Measurements from ENCODE around the gene DCC. TPM values are rescaled to one million over a fixed set of nuclear protein-coding genes. Genes with fewer than 3 reads are reported as not detected.

Gene DCC
- total and polyA plus RNA-seq, 5 donors: 0.02 to 0.28 (median 0.17) TPM; not detected in 2

DNA sequence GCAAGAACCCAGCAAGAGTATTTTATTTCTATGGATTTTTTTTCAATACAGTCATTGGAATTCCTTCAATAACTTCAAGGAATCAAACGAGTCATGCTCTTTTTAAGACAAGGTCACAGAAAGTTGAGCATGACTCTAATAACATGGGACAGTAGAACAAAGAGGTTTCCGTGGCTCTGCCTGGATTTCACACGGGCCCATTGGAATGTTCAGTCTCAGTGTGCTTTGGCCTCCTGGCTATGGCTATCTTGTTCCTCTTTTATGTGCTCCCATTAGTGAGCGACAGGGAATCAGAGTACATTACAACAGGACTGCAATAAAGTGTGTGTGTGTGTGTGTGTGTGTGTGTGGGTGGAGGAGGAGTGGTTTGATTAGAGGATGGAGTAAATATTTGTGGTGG is 312.4 kb downstream of the DCC start:
- Histone ChIP-seq H3K4me1 (ENCODE audit: control insufficient read depth, insufficient read depth, low read length) (no peaks in the 10 kb centered on the region), H3K4me3 (ENCODE audit: low read length) (no peak overlapping the region), H3K27me3 (ENCODE audit: control insufficient read depth, insufficient read depth) (no peaks in the 10 kb centered on the region), H3K27ac (ENCODE audit: low read length) (no peak overlapping the region), H3K9me3 (ENCODE audit: control insufficient read depth, low read length) (no peaks in the 10 kb centered on the region)
- no peak for ATAC-seq
- 44% methylated on average over 4 of the region's 4 CpGs for WGBS
- intact Hi-C loops (cut with DNase I): no loop called here
- no peak for DNase-seq

DNA sequence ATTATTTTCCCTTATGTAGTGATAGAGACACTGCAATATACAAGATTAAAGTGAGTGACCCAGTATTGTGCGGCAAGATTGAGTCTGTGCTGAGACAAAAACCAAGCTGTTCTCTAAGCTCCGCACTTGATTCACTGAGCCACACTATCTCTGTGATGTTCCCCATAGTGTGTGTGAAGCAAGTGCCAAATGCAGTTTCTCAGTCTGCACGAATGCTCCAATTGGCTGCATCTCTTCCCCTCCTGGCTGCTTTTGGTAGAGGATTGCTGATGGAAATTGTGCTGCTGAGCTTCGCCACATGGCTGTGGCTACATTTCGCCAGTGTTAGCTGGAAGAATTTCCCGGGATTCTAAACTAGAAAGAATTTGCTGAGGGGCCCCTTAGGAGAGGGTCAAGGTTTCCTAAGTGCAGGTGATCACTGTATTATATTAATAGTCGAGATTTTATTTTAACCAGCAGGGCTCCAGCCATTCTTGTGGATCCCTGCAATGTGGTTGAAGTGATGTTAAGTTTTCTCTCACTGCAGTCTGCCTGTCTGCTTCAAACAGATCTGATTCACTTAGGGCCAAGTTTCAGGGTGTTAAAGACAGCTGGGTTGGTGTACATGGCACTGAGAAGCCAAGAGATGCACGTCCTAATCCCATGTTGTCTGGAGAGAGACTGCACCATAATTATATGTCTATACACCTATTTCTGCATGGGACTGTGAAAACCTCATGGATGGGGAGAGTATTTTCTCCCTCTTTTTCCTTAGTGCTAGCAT is 317.2 kb downstream of the DCC start:
- ATAC-seq (no peak), DNase-seq (no peak)
- WGBS: 51% methylated on average over 8 of the region's 8 CpGs
- no peaks in the 10 kb centered on the region for H3K27me3 ChIP-seq (ENCODE audit: control insufficient read depth, insufficient read depth)
- no peaks in the 10 kb centered on the region for H3K9me3 ChIP-seq (ENCODE audit: control insufficient read depth, low read length)
- H3K4me1 ChIP-seq (ENCODE audit: control insufficient read depth, insufficient read depth, low read length): no peaks in the 10 kb centered on the region
- no peak overlapping the region for H3K27ac ChIP-seq (ENCODE audit: low read length)
- no peak overlapping the region for H3K4me3 ChIP-seq (ENCODE audit: low read length)
- intact Hi-C loops (cut with DNase I): no loop called here

DNA sequence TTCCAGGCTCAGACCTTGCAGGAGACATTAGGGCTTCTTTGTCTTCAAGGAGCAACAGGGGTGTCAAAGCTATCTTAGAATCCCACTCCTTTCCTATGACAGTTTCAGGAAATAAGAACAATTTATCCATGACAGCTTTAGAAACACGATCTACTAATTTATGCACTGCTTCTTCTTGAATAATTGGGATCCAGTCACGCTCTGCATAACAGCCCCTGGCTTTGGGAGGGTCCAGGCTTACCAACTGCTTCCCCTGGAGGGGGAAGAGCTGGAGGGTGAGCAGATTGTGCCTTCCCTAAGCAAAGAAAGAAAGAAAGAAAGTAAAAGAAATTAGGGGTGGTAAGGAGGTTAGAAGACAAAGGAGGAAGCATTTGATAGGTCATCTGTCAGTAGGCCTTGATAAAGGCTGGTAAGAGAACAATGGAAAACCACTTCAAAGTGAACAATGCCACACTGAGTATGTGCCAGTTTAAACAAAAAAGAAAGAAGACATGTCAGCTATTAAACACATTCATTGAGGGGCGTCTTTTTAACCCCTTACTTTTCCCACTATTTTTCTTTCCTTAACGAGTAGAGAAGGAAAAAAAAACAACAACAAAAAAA is 327.6 kb downstream of the DCC start:
- intact Hi-C loops (cut with DNase I): no loop called here
- 57% methylated on average over 4 of the region's 4 CpGs for WGBS
- Histone ChIP-seq H3K27ac (ENCODE audit: low read length) (no peak overlapping the region), H3K27me3 (ENCODE audit: control insufficient read depth, insufficient read depth) (no peaks in the 10 kb centered on the region), H3K9me3 (ENCODE audit: control insufficient read depth, low read length) (no peaks in the 10 kb centered on the region), H3K4me1 (ENCODE audit: control insufficient read depth, insufficient read depth, low read length) (no peaks in the 10 kb centered on the region), H3K4me3 (ENCODE audit: low read length) (peak overlapping the region; percentile 10)
- ATAC-seq (no peak), DNase-seq (no peak)

DNA sequence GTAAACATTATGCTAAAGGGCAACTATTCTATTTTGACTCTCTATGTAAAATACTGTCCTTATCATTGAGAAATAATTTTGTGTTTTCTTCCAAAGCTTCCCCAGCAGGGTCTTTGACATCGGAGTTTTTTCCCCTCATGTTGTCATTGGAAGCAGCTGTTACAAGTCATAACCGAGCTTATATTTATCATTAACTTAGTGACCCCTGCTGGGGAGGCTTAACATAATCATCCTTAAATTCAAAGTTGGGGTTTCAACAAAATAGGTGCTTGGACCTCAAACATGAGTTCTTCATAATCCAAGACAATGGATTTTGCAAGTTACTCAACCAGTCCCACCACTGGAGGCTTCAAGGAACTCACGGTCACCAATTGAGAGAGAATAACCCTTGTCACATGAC is 330.9 kb downstream of the DCC start:
- H3K4me1 ChIP-seq (ENCODE audit: control insufficient read depth, insufficient read depth, low read length): no peaks in the 10 kb centered on the region
- ATAC-seq: no peak
- intact Hi-C loops (cut with DNase I): no loop called here
- H3K27me3 ChIP-seq (ENCODE audit: control insufficient read depth, insufficient read depth): no peaks in the 10 kb centered on the region
- no peaks in the 10 kb centered on the region for H3K9me3 ChIP-seq (ENCODE audit: control insufficient read depth, low read length)
- DNase-seq: no peak
- 9% methylated on average over 3 of the region's 3 CpGs for WGBS
- H3K4me3 ChIP-seq (ENCODE audit: low read length): no peak overlapping the region
- no peak overlapping the region for H3K27ac ChIP-seq (ENCODE audit: low read length)

DNA sequence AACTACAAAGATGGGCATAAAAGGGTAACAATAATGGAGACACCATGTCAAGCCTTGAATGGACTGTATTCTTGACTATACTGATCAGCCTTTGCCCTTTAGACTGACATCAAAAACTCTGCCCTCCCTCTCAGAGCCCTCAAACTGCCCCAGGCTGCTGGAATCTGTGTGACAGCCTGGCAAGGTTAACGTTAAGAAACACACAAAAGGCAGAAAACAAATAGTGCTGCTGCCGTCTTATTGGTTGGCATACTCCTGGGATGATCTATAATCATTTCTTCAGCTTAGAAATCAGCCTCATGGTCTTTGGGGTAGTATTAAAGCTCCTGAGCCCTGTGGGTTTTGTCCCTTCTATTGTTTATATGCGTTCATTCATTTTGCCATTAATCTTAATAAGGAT is 338.0 kb downstream of the DCC start:
- Histone ChIP-seq H3K27ac (ENCODE audit: low read length) (no peak overlapping the region), H3K27me3 (ENCODE audit: control insufficient read depth, insufficient read depth) (no peaks in the 10 kb centered on the region), H3K9me3 (ENCODE audit: control insufficient read depth, low read length) (no peaks in the 10 kb centered on the region), H3K4me1 (ENCODE audit: control insufficient read depth, insufficient read depth, low read length) (no peaks in the 10 kb centered on the region), H3K4me3 (ENCODE audit: low read length) (no peak overlapping the region)
- no peak for DNase-seq
- ATAC-seq: no peak
- intact Hi-C loops (cut with DNase I): no loop called here
- WGBS: 64% methylated on average over 3 of the region's 3 CpGs

DNA sequence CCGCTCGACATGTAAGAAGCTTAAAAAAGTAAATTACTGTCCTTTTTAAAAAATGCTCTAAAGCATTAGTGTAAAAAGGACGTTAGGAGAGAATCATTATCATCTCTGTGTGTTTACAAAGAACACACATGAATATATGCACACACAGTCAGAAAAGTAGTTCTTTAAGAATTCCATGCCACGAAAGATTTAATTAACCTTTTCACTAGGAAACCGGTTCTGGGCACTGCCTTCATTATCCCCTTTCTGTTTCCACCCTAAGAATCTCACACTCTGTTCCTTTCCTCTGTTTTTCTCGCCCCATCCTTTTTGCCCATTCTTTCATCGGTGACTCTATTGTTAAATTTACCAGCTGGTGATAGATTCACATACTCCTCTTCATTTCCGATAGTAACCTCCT is 338.6 kb downstream of the DCC start:
- no peaks in the 10 kb centered on the region for H3K27me3 ChIP-seq (ENCODE audit: control insufficient read depth, insufficient read depth)
- ATAC-seq (no peak), DNase-seq (no peak)
- H3K9me3 ChIP-seq (ENCODE audit: control insufficient read depth, low read length): no peaks in the 10 kb centered on the region
- intact Hi-C loops (cut with DNase I): no loop called here
- H3K4me3 ChIP-seq (ENCODE audit: low read length): no peak overlapping the region
- WGBS: 74% methylated on average over 8 of the region's 8 CpGs
- no peaks in the 10 kb centered on the region for H3K4me1 ChIP-seq (ENCODE audit: control insufficient read depth, insufficient read depth, low read length)
- no peak overlapping the region for H3K27ac ChIP-seq (ENCODE audit: low read length)

DNA sequence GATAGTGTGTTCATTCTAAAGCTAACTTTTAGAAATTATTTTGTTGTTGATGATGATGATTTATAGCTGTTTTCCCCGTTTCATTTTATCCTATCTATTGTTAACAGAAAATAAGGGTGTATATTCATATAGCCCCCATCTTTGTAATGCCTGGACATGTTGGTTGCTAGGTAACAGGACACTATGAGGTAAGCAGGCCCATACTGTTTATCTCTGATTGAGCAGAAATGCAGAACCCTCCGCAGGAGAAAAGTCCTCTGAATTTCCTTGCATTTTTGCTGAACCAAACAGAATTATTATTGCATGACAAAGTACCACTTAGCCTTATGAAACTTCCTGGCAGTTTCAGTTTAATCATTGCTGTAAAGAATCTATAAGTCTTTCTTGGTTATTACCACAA is 339.4 kb downstream of the DCC start:
- Histone ChIP-seq H3K9me3 (ENCODE audit: control insufficient read depth, low read length) (no peaks in the 10 kb centered on the region), H3K4me1 (ENCODE audit: control insufficient read depth, insufficient read depth, low read length) (no peaks in the 10 kb centered on the region), H3K27ac (ENCODE audit: low read length) (no peak overlapping the region), H3K27me3 (ENCODE audit: control insufficient read depth, insufficient read depth) (no peaks in the 10 kb centered on the region), H3K4me3 (ENCODE audit: low read length) (no peak overlapping the region)
- intact Hi-C loops (cut with DNase I): no loop called here
- WGBS: 26% methylated on average over 2 of the region's 2 CpGs
- no peak for DNase-seq
- ATAC-seq: no peak

DNA sequence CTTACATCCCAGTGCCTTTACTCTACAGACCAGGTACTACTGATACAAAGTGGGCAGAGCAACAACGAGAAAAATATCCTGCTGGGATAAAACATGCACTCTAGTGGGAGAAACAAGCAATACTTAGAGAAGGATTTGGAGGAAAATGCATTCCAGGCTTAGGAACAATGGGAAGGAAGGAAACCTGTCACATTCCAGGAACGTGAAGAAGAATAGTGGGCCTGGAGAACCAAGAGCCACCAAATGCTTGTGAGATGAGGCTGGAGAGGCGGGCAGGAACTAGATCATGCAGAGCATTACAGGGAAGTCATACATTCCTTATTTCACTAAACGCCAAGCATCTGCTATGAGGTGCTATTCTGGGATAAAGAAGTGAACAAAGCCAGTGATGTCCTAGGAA is 342.3 kb downstream of the DCC start:
- no peak overlapping the region for H3K27ac ChIP-seq (ENCODE audit: low read length)
- intact Hi-C loops (cut with DNase I): no loop called here
- no peak for ATAC-seq
- no peak for DNase-seq
- no peaks in the 10 kb centered on the region for H3K9me3 ChIP-seq (ENCODE audit: control insufficient read depth, low read length)
- no peaks in the 10 kb centered on the region for H3K27me3 ChIP-seq (ENCODE audit: control insufficient read depth, insufficient read depth)
- H3K4me3 ChIP-seq (ENCODE audit: low read length): no peak overlapping the region
- H3K4me1 ChIP-seq (ENCODE audit: control insufficient read depth, insufficient read depth, low read length): no peaks in the 10 kb centered on the region
- 50% methylated on average over 4 of the region's 4 CpGs for WGBS

DNA sequence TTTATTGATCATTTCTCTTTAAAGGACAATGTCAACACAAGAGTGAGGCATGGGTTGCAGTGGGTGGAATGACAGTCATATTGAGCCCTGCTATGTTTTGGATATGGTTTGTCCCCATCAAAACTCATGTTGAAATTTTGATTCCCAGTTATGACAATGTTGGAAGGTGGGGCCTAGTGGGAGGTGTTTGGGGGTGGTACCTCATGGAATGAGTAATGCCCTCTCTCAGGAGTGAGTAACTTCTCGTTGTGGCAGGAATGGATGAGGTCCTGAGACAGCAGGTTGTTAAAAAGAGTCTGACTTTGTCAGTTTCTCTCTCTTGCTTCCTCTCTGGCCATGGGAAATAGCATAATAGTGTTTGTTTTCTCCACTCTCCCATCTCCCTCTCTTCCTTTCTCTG is 345.3 kb downstream of the DCC start:
- Histone ChIP-seq H3K9me3 (ENCODE audit: control insufficient read depth, low read length) (no peaks in the 10 kb centered on the region), H3K27me3 (ENCODE audit: control insufficient read depth, insufficient read depth) (no peaks in the 10 kb centered on the region), H3K4me3 (ENCODE audit: low read length) (no peak overlapping the region), H3K27ac (ENCODE audit: low read length) (no peak overlapping the region), H3K4me1 (ENCODE audit: control insufficient read depth, insufficient read depth, low read length) (no peaks in the 10 kb centered on the region)
- WGBS: 73% methylated on average over 1 of the region's 1 CpG
- no peak for DNase-seq
- ATAC-seq: no peak
- intact Hi-C loops (cut with DNase I): no loop called here

DNA sequence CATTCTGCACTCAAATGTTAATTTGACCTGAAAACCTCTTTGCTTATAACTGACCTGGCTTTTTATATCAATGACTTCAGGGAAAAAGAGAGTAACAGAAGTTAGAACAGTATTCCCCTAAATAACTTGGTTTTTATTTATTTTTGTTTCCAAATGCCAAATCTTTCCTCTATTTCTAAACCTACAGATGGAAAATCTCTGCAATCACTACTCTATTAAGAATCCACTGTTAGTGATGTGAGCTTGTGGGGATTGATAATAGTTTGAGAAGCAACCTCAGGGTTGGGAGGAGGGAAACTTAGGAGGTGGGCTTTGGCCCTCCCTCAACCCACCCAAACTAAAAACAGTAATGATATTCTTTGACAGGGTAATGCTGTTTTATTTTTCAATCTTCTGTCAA is 351.8 kb downstream of the DCC start:
- ATAC-seq: no peak
- Histone ChIP-seq H3K27ac (ENCODE audit: low read length) (no peak overlapping the region), H3K4me3 (ENCODE audit: low read length) (no peak overlapping the region), H3K27me3 (ENCODE audit: control insufficient read depth, insufficient read depth) (no peaks in the 10 kb centered on the region), H3K4me1 (ENCODE audit: control insufficient read depth, insufficient read depth, low read length) (no peaks in the 10 kb centered on the region), H3K9me3 (ENCODE audit: control insufficient read depth, low read length) (no peaks in the 10 kb centered on the region)
- intact Hi-C loops (cut with DNase I): no loop called here
- no peak for DNase-seq

DNA sequence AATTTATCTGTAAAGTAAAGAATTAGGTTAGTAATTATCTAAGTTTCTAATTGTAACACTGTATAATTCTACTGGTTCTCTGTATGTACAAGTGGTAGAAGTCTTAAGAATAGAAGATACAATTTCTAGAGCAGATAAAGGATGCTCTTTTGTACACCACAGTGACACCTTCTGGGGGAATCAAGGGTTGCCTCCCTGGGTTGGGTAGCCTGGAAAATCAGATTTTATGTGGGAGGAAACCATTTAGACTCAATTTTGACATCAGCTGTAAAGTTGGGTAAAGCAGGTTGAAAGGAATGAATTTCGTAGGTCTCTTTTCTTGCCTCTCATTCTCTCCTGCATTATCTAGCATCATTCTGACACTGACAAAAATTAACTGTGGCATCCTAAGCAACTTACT is 354.8 kb downstream of the DCC start:
- H3K4me3 ChIP-seq (ENCODE audit: low read length): no peak overlapping the region
- intact Hi-C loops (cut with DNase I): no loop called here
- H3K27ac ChIP-seq (ENCODE audit: low read length): no peak overlapping the region
- no peaks in the 10 kb centered on the region for H3K27me3 ChIP-seq (ENCODE audit: control insufficient read depth, insufficient read depth)
- DNase-seq: no peak
- H3K9me3 ChIP-seq (ENCODE audit: control insufficient read depth, low read length): no peaks in the 10 kb centered on the region
- H3K4me1 ChIP-seq (ENCODE audit: control insufficient read depth, insufficient read depth, low read length): no peaks in the 10 kb centered on the region
- 69% methylated on average over 1 of the region's 1 CpG for WGBS
- ATAC-seq: no peak

DNA sequence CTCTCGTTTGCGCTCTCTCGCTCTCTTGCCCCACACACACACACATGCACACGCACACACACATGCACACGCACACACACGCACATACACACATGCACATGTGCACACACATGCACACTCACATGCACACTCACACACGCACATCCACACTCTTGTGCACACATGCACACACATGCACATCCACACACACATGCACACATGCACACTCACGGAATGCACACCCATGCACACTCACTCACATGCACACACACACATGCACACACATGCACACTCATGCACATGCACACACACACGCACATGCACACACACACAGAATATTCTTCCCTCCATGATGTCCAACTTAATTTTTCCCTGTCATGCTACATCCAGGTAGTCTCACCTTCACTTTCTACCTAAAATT is 360.1 kb downstream of the DCC start:
- Histone ChIP-seq H3K4me3 (ENCODE audit: low read length) (no peak overlapping the region), H3K9me3 (ENCODE audit: control insufficient read depth, low read length) (no peaks in the 10 kb centered on the region), H3K27ac (ENCODE audit: low read length) (no peak overlapping the region), H3K27me3 (ENCODE audit: control insufficient read depth, insufficient read depth) (no peaks in the 10 kb centered on the region), H3K4me1 (ENCODE audit: control insufficient read depth, insufficient read depth, low read length) (no peaks in the 10 kb centered on the region)
- intact Hi-C loops (cut with DNase I): no loop called here
- WGBS: 82% methylated on average over 9 of the region's 9 CpGs
- ATAC-seq (no peak), DNase-seq (no peak)

Measured in right cardiac atrium (tissue), 5 donors.